OCI-LY3 (cell line): Measurements from ENCODE around the gene SLC9A2.

Experiments
- CTCF ChIP-seq: fragments of 200-600, 300-600 bp; sonication (generic); IDR thresholded peaks from 2 replicates; pipeline ENCODE4 v1.5.1; 2014; ENCODE audit warnings: antibody characterized with exemption, low read length, low read depth
- EZH2phosphoT487 ChIP-seq: fragments of 200-600 bp; shearing (Covaris generic); IDR thresholded peaks from 2 replicates; pipeline ENCODE4 v1.6.1; 2018; ENCODE audit warnings: antibody characterized with exemption, mixed run types, low read depth

- TF ChIP-seq CTCF (no peak), EZH2phosphoT487 (no peak)
Measured at GRCh38 chr2:102677244-102678215, 58.2 kb downstream of the SLC9A2 start.
